ENCODE data around the gene MERTK.
"Not testable (repeated sequence)": the region's sequence is repeated elsewhere in the genome, so short reads cannot be mapped to it uniquely, and the experiment has no call there.

The MERTK gene

GRCh38 chr2:111951486-111951885, 53.1 kb downstream of the MERTK start:
- no peak for DNase-seq (ENCODE audit: low read depth, low spot score)
- no peak for TF ChIP-seq CTCF (IDR thresholded peaks at IDR 0.05; ENCODE audit: insufficient read depth, low read length, missing control alignments)
- CTCF ChIA-PET = no interaction called here
- POLR2A ChIA-PET = no interaction called here
- H3K4me3 ChIP-seq (ENCODE audit: low read depth, low read length) = no peak overlapping the region

GRCh38 chr2:111952871-111953452, 54.6 kb downstream of the MERTK start:
- POLR2A ChIA-PET = no interaction called here
- TF ChIP-seq CTCF (IDR thresholded peaks at IDR 0.05; ENCODE audit: insufficient read depth, low read length, missing control alignments) = no peak
- CTCF ChIA-PET = no interaction called here
- no peak for DNase-seq (ENCODE audit: low read depth, low spot score)
- H3K4me3 ChIP-seq (ENCODE audit: low read depth, low read length) = no peak overlapping the region

DNA sequence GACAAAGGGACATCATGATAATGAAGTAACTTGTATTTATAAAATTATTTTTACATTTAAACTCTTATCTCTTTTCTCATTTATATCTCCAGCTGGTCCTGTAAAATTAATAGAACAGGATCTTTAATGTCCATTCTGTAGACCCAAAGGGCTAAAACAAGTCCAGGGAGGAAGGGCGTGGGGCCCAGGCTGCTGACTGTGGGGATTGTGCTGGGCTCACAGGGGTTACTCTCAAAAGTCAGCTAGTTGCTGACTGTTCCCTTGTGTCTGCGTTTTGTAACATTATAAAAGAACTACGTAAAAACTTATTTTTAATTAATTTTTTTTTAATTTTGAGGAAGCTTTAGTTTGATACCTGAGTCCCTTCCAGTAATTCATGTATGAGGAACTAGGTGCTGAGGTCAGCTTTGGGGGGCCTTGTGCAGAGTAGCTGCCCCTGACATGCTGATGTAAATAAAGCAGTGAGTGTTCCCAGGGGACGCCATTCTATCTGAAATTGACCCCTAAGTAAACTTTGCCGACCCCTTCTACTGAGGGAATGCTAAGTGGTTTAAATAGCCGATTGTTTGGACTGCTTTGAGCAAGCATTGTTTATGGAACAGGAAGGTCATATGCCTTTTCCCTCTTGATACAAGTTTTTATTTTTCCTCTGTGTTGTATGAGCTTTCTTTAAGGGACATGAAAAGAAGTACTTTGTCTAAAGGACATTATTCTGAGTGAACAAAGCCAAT, 56.4 kb downstream of the MERTK start:
- POLR2A ChIA-PET = no interaction called here
- H3K4me3 ChIP-seq (ENCODE audit: low read depth, low read length) = no peak overlapping the region
- CTCF ChIA-PET = interaction anchor here (1.0 to 1.3 kb wide), 2 partner anchors 12 to 50 kb away, joined by 3 to 4 read pairs; no protein-coding TSS in a partner anchor
- DNase-seq (ENCODE audit: low read depth, low spot score) = no peak
- no peak for TF ChIP-seq CTCF (IDR thresholded peaks at IDR 0.05; ENCODE audit: insufficient read depth, low read length, missing control alignments)

GRCh38 chr2:111957872-111958354, 59.5 kb downstream of the MERTK start:
- CTCF ChIA-PET = no interaction called here
- TF ChIP-seq CTCF (IDR thresholded peaks at IDR 0.05; ENCODE audit: insufficient read depth, low read length, missing control alignments) = no peak
- POLR2A ChIA-PET = no interaction called here
- DNase-seq (ENCODE audit: low read depth, low spot score) = no peak
- no peak overlapping the region for H3K4me3 ChIP-seq (ENCODE audit: low read depth, low read length)

DNA sequence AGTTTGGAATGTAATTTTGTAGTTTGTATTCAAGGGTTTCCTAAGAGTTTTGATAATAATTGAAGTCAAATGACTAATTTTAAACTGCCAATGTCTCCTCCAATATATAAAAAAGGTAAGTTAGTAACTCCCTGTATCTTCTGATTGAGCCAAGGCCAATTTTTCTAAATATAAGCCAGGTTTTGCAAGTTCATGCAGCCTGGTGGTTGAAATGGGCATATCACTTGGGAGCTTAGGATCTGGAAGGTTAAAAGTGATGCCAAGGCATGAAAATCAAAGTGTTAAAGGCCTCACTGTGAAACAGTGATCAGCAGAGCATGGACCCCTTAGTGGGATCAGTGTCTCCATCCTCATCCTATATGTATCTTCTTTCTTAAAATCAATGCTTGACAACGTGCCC, 60.5 kb downstream of the MERTK start:
- DNase-seq (ENCODE audit: low read depth, low spot score) = no peak
- no peak for TF ChIP-seq CTCF (IDR thresholded peaks at IDR 0.05; ENCODE audit: insufficient read depth, low read length, missing control alignments)
- ChIA-PET CTCF (no interaction called here), POLR2A (no interaction called here)
- H3K4me3 ChIP-seq (ENCODE audit: low read depth, low read length) = no peak overlapping the region

DNA sequence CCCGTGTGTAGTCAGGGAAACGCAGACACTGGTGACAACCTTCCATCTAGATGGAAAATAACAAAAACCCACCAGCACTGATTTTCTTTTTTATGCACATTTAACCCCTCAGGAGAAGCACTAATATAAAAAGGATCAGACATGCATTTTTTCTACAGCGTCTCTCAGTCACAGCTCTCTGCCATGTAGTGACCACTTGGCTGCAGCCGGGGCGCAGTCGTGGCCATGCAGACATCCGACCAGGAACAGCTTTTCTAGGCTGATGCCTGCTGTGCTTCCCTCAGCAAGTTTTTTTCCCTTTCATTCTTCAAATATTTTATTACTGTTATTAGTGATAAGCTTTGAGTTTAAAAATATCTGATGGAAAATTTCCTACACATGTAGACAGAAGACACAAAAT, 63.3 kb downstream of the MERTK start:
- ChIA-PET POLR2A (no interaction called here), CTCF (no interaction called here)
- TF ChIP-seq CTCF (IDR thresholded peaks at IDR 0.05; ENCODE audit: insufficient read depth, low read length, missing control alignments) = no peak
- DNase-seq (ENCODE audit: low read depth, low spot score) = no peak
- no peak overlapping the region for H3K4me3 ChIP-seq (ENCODE audit: low read depth, low read length)

GRCh38 chr2:111963086-111963485, 64.7 kb downstream of the MERTK start:
- POLR2A ChIA-PET; CTCF ChIA-PET; DNase-seq (ENCODE audit: low read depth, low spot score); H3K4me3 ChIP-seq (ENCODE audit: low read depth, low read length): not testable (repeated sequence)

DNA sequence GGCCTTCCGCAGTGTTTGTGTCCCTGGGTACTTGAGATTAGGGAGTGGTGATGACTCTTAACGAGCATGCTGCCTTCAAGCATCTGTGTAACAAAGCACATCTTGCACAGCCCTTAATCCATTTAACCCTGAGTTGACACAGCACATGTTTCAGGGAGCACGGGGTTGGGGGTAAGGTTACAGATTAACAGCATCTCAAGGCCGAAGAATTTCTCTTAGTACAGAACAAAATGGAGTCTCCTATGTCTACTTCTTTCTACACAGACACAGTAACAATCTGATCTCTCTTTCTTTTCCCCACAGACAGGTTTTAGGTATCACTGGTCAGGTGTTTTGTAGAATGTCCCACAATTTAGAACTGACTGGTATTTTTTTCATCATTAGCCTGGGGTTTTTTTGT, 65.1 kb downstream of the MERTK start:
- DNase-seq (ENCODE audit: low read depth, low spot score); POLR2A ChIA-PET; CTCF ChIA-PET; H3K4me3 ChIP-seq (ENCODE audit: low read depth, low read length): not testable (repeated sequence)

Measured in AG04449 (cell line).